Fibroblast of the conjunctiva (primary cell): ENCODE results near the gene SPA17.

ENCODE experiments used
- DNase-seq: peaks from one replicate; pipeline ENCODE4 v3.0.0-alpha.2; 2010; ENCODE audit warnings: low read depth

SPA17 gene

GRCh38 chr11:124673333-124674167 is at the start of gene SPA17, which contains the start of gene SIAE:
TSS of gene SPA17 (plus strand) at chr11:124673904. CDS start at chr11:124675265, 1,361 bp downstream.
TSS of gene SIAE (minus strand) at chr11:124673739. CDS start at chr11:124673708, 31 bp downstream.
- DNase-seq, result peak; percentile 93

- no peak for DNase-seq
These were observed 48.1 kb upstream of the SPA17 start for GRCh38 chr11:124625504-124626168.

- DNase-seq, result no peak
These were observed 46.2 kb upstream of the SPA17 start for GRCh38 chr11:124627546-124627945.

GRCh38 chr11:124629961-124630360 is 43.7 kb upstream of the SPA17 start:
- DNase-seq, result no peak

- DNase-seq, result no peak
These were observed 40.3 kb upstream of the SPA17 start for GRCh38 chr11:124633355-124633754.

GRCh38 chr11:124635932-124636331 is 37.8 kb upstream of the SPA17 start:
- no peak for DNase-seq

GRCh38 chr11:124638500-124638899 is 35.2 kb upstream of the SPA17 start:
- no peak for DNase-seq

GRCh38 chr11:124639186-124639585 is 34.5 kb upstream of the SPA17 start:
- DNase-seq, result no peak

- no peak for DNase-seq
These were observed 33.0 kb upstream of the SPA17 start for GRCh38 chr11:124640666-124641065.

GRCh38 chr11:124642628-124643027 is 31.1 kb upstream of the SPA17 start:
- no peak for DNase-seq

GRCh38 chr11:124643042-124643604 is 30.6 kb upstream of the SPA17 start:
- DNase-seq, result no peak

GRCh38 chr11:124643605-124644425 is 29.9 kb upstream of the SPA17 start:
- DNase-seq, result peak; percentile 65

GRCh38 chr11:124644426-124645280 is 29.1 kb upstream of the SPA17 start:
- DNase-seq, result peak; percentile 62

- no peak for DNase-seq
These were observed 27.6 kb upstream of the SPA17 start for GRCh38 chr11:124646148-124646547.

- no peak for DNase-seq
These were observed 25.1 kb upstream of the SPA17 start for GRCh38 chr11:124648610-124649009.

- DNase-seq, result no peak
These were observed 16.7 kb upstream of the SPA17 start for GRCh38 chr11:124656774-124657630.

GRCh38 chr11:124657904-124658303 is 15.8 kb upstream of the SPA17 start:
- no peak for DNase-seq

- no peak for DNase-seq
These were observed 15.2 kb upstream of the SPA17 start for GRCh38 chr11:124658501-124658900.

- no peak for DNase-seq
These were observed 14.7 kb upstream of the SPA17 start for GRCh38 chr11:124658986-124659385.

GRCh38 chr11:124661553-124661952 is 12.2 kb upstream of the SPA17 start:
- DNase-seq, result no peak
